Parathyroid adenoma (tissue), 2 donors: ENCODE results near the gene SKOR2.
"Not testable (repeated sequence)": the region's sequence is repeated elsewhere in the genome, so short reads cannot be mapped to it uniquely, and the experiment has no call there.

ENCODE experiments used
- H2AFZ ChIP-seq: fragments of 300-600 bp; sonication (generic); one replicate; pipeline ENCODE4 v1.7.0; 2017; ENCODE audit warnings: antibody characterized with exemption, mild to moderate bottlenecking
- H3K27ac ChIP-seq: fragments of 300-600 bp; sonication (generic); one replicate; pipeline ENCODE4 v1.7.0; 2017
- H3K27me3 ChIP-seq: fragments of 300-600 bp; sonication (generic); one replicate; pipeline ENCODE4 v1.7.0; 2017; ENCODE audit warnings: low read length; ENCODE audit not compliant: control insufficient read depth, insufficient read depth
- H3K36me3 ChIP-seq: fragments of 300-600 bp; sonication (generic); one replicate; pipeline ENCODE4 v1.7.0; 2017; ENCODE audit warnings: low read length; ENCODE audit not compliant: control insufficient read depth, insufficient read depth
- H3K4me1 ChIP-seq: fragments of 300-600 bp; sonication (generic); one replicate; pipeline ENCODE4 v1.7.0; 2017; ENCODE audit warnings: control low read depth
- H3K4me2 ChIP-seq: fragments of 300-600 bp; sonication (generic); one replicate; pipeline ENCODE4 v1.7.0; 2017; ENCODE audit warnings: low read length
- H3K4me3 ChIP-seq: fragments of 300-600 bp; sonication (generic); one replicate; pipeline ENCODE4 v1.7.0; 2017; ENCODE audit warnings: low read depth, low read length
- H3K79me2 ChIP-seq: fragments of 300-600 bp; sonication (generic); one replicate; pipeline ENCODE4 v1.7.0; 2017; ENCODE audit warnings: control low read depth
- H3K9ac ChIP-seq: fragments of 300-600 bp; sonication (generic); one replicate; pipeline ENCODE4 v1.7.0; 2017; ENCODE audit warnings: mild to moderate bottlenecking
- H3K9me3 ChIP-seq: fragments of 300-600 bp; sonication (generic); one replicate; pipeline ENCODE4 v1.7.0; 2017; ENCODE audit warnings: low read length; ENCODE audit not compliant: control insufficient read depth
- CTCF ChIP-seq: fragments of 300-600 bp; sonication (generic); IDR thresholded peaks from one replicate; pipeline ENCODE4 v1.7.0; 2017; ENCODE audit warnings: antibody characterized with exemption, mild to moderate bottlenecking
- donor health status: primary hyperparathyroidism.

The SKOR2 gene

GRCh38 chr18:47204908-47205522 is 46.4 kb downstream of the SKOR2 start:
- Histone ChIP-seq H3K27me3 (no peaks in the 10 kb centered on the region), H3K79me2 (no peaks in the 10 kb centered on the region), H3K9ac (no peak overlapping the region), H3K27ac (no peak overlapping the region), H3K4me1 (no peaks in the 10 kb centered on the region), H3K4me2 (no peak overlapping the region), H2AFZ (no peak overlapping the region), H3K4me3 (no peak overlapping the region), H3K36me3 (no peaks in the 10 kb centered on the region), H3K9me3 (no peaks in the 10 kb centered on the region)
- TF ChIP-seq CTCF: peak; percentile 90

GRCh38 chr18:47203626-47204464 is 47.6 kb downstream of the SKOR2 start:
- Histone ChIP-seq H3K79me2 (no peaks in the 10 kb centered on the region), H3K36me3 (no peaks in the 10 kb centered on the region), H3K4me3 (no peak overlapping the region), H3K9me3 (no peaks in the 10 kb centered on the region), H3K9ac (no peak overlapping the region), H2AFZ (no peak overlapping the region), H3K27me3 (no peaks in the 10 kb centered on the region), H3K4me1 (no peaks in the 10 kb centered on the region), H3K27ac (no peak overlapping the region), H3K4me2 (no peak overlapping the region)
- no peak for TF ChIP-seq CTCF

GRCh38 chr18:47195961-47196360 is 55.5 kb downstream of the SKOR2 start:
- H3K4me2 ChIP-seq, H3K27ac ChIP-seq, H3K9ac ChIP-seq, H3K4me1 ChIP-seq, H3K36me3 ChIP-seq, H2AFZ ChIP-seq, H3K4me3 ChIP-seq, H3K27me3 ChIP-seq, H3K9me3 ChIP-seq, H3K79me2 ChIP-seq: not testable (repeated sequence)

- Histone ChIP-seq H3K36me3 (no peaks in the 10 kb centered on the region), H3K4me3 (no peak overlapping the region), H3K79me2 (no peaks in the 10 kb centered on the region), H3K9me3 (no peaks in the 10 kb centered on the region), H3K9ac (no peak overlapping the region), H2AFZ (no peak overlapping the region), H3K4me2 (no peak overlapping the region), H3K27ac (no peak overlapping the region), H3K27me3 (no peaks in the 10 kb centered on the region), H3K4me1 (no peaks in the 10 kb centered on the region)
- no peak for TF ChIP-seq CTCF
These were observed 59.5 kb downstream of the SKOR2 start for GRCh38 chr18:47191961-47192360.

- no peaks in the 10 kb centered on the region for H3K27me3 ChIP-seq
- H3K36me3 ChIP-seq: no peaks in the 10 kb centered on the region
- H3K4me2 ChIP-seq: no peak overlapping the region
- H3K4me1 ChIP-seq: no peaks in the 10 kb centered on the region
- H3K79me2 ChIP-seq: no peaks in the 10 kb centered on the region
- H3K4me3 ChIP-seq: no peak overlapping the region
- H3K9me3 ChIP-seq: no peaks in the 10 kb centered on the region
- no peak overlapping the region for H3K27ac ChIP-seq
- no peak overlapping the region for H3K9ac ChIP-seq
- no peak for TF ChIP-seq CTCF
- no peak overlapping the region for H2AFZ ChIP-seq
These were observed 63.7 kb downstream of the SKOR2 start for GRCh38 chr18:47187721-47188120.
